ENCODE measurements around the gene KAZN.

Gene KAZN

DNA sequence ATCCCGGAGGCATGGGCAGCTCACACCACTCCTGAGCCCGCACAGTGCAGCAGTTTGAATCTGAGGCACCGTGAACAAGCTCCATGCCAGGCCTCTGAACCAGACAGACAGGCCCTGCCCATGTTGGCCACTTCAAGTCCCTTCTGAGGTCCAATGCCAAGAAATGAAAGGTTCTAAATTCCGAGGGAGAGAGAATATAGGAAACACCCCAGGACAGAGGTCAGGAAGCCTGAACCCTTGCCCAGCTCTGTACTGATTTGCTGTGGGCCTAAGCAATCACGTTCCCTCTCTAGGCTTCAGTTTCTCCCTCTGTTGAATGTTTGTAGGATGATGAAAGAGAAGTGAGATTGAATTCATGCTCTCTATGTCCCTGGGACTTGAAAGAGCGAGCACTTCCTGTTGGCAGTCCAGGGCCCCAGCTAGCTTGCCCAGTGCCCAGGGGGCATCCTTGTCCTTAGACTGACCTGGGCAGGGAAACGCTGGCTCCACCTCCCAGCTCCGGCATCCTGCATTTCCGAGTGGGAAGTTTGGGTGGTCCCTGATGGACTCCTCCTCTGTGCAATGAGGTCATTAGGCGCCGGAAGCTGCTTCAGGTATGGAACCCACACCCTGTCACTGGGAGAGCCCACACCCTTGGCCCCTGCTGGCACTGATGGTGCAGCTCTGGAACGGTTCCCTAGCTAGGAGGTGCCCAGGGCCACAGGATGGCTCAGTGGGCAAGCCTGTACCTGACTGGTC, 312.7 kb downstream of the KAZN start:
- no peak overlapping the region for H2BK120ac ChIP-seq (ENCODE audit: low read depth, low read length)
- no peak overlapping the region for H3K23ac ChIP-seq (ENCODE audit: low read length in 2 of 2)
- H3K4ac ChIP-seq (ENCODE audit: low read depth in 1 of 2, low read length in 2 of 2) = no peak overlapping the region
- no peak overlapping the region for H2AFZ ChIP-seq (ENCODE audit: low read depth, low read length)
- H3K14ac ChIP-seq (ENCODE audit: low read length in 2 of 2) = no peak overlapping the region
- peaks cover 6% of the 10 kb centered on the region for H3K4me1 ChIP-seq (ENCODE audit: control insufficient read depth, insufficient read depth, low read depth, low read length)
- no peak overlapping the region for H3K18ac ChIP-seq (ENCODE audit: low read depth in 1 of 2, low read length in 2 of 2)
- H2AK5ac ChIP-seq (ENCODE audit: low read length, severe bottlenecking) = no peak overlapping the region
- H3K27ac ChIP-seq (ENCODE audit: low read length, poor library complexity, severe bottlenecking) = no peak overlapping the region
- H4K8ac ChIP-seq (ENCODE audit: low read length) = no peak overlapping the region
- H3K79me1 ChIP-seq (replicated peaks; ENCODE audit: low read length, poor library complexity, severe bottlenecking) = no peaks in the 10 kb centered on the region
- no peaks in the 10 kb centered on the region for H3K9me3 ChIP-seq (ENCODE audit: control insufficient read depth, low read length)
- no peaks in the 10 kb centered on the region for H3K36me3 ChIP-seq (ENCODE audit: control insufficient read depth in 1 of 2, insufficient read depth in 2 of 2, low read depth in 1 of 2, low read length in 2 of 2)
- no peak for DNase-seq
- H2BK5ac ChIP-seq (ENCODE audit: low read depth, low read length, poor library complexity, severe bottlenecking) = no peak overlapping the region
- no peaks in the 10 kb centered on the region for H3K27me3 ChIP-seq (ENCODE audit: control insufficient read depth in 1 of 2, insufficient read depth in 1 of 2, low read length in 2 of 2)
- H2BK15ac ChIP-seq (ENCODE audit: low read depth, poor library complexity, severe bottlenecking) = no peak overlapping the region
- no peak overlapping the region for H3K4me3 ChIP-seq (ENCODE audit: insufficient read depth in 1 of 2, low read depth in 1 of 2, low read length in 2 of 2)
- peak overlapping the region in 1 of 2 experiments; percentile 38 for H2BK12ac ChIP-seq (ENCODE audit: low read length in 2 of 2)
- peak overlapping the region; percentile 2 for H4K91ac ChIP-seq (ENCODE audit: low read length)
- H3K9ac ChIP-seq (ENCODE audit: low read length) = no peak overlapping the region
- no peak overlapping the region for H3K4me2 ChIP-seq (ENCODE audit: low read length, poor library complexity, severe bottlenecking)
- 82% methylated on average over 12 of the region's 12 CpGs for WGBS

DNA sequence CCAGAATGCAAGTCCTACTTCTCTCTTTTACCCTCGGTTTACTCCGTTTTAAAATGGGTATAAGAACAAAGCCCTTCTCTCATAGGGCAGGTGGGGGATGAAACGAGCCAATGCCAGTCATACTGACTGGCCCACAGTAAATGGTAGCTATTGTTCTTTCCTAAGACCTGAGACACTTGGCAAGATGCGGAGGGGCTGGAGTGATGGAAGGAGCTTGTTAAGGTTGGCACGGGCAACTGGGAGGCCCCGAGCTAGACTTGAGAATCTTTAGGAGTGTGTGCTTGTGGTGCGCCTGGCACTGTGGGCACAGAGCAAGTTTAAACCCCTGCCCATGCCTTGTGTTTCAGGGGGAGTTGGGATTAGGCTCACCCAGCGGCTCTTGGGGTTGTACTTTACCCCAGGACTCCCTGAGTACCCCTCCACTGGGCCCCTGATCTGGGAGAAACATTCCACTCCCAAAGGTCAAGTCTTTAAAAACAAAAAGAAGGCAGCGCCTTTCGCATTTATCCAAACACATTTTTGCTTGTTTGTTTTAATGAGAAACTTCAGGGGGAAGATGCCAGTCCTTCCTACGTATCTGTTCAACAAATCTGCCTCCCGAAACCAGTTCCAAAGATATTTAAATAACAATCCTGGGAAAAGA, 314.5 kb downstream of the KAZN start:
- Histone ChIP-seq H3K27me3 (ENCODE audit: control insufficient read depth in 1 of 2, insufficient read depth in 1 of 2, low read length in 2 of 2) (no peaks in the 10 kb centered on the region), H3K4me3 (ENCODE audit: insufficient read depth in 1 of 2, low read depth in 1 of 2, low read length in 2 of 2) (no peak overlapping the region)

DNA sequence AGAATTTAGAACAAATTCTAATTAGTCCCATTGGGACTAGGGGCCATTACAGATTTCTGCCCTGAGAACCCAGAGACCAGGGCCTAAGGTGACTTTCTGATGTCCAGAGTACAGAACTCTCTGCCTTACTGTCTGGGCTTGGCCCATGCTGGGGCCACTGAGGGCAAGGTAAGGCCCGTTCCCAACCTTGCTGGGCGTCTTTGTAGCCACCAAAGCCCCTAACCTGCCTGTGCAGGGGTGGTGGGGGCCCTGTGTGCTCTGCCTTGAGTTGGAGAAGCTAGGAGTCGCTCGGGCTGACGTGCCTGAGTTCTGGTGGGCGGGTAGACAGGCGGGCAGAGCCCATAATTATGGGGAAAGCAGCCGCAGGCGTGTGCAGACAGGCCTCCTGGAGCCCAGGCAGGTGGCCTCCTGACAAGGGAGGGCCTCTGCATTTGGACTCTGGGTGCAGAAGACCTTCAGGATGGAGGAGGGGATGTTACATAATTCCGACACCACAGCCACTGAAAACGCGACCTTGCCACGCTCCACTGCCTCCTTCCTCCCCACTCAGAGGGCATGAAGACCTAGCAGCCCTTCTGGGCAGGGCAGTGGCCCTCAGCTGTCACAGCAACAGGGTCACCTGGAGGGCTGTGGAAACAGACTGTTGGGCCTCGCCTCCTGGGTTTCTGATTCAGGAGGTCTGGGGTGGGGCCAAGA, 315.1 kb downstream of the KAZN start:
- Histone ChIP-seq H3K4me3 (ENCODE audit: insufficient read depth in 1 of 2, low read depth in 1 of 2, low read length in 2 of 2) (no peak overlapping the region), H2BK15ac (ENCODE audit: low read depth, poor library complexity, severe bottlenecking) (peak overlapping the region; percentile 60), H2AFZ (ENCODE audit: low read depth, low read length) (no peak overlapping the region), H4K91ac (ENCODE audit: low read length) (peak overlapping the region; percentile 3), H3K27ac (ENCODE audit: low read length, poor library complexity, severe bottlenecking) (no peak overlapping the region), H2BK5ac (ENCODE audit: low read depth, low read length, poor library complexity, severe bottlenecking) (no peak overlapping the region), H3K4me2 (ENCODE audit: low read length, poor library complexity, severe bottlenecking) (no peak overlapping the region), H4K8ac (ENCODE audit: low read length) (peak overlapping the region; percentile 35), H3K9me3 (ENCODE audit: control insufficient read depth, low read length) (no peaks in the 10 kb centered on the region), H3K27me3 (ENCODE audit: control insufficient read depth in 1 of 2, insufficient read depth in 1 of 2, low read length in 2 of 2) (no peaks in the 10 kb centered on the region), H3K18ac (ENCODE audit: low read depth in 1 of 2, low read length in 2 of 2) (peak overlapping the region in 1 of 2 experiments; percentile 31), H3K36me3 (ENCODE audit: control insufficient read depth in 1 of 2, insufficient read depth in 2 of 2, low read depth in 1 of 2, low read length in 2 of 2) (no peaks in the 10 kb centered on the region), H2BK12ac (ENCODE audit: low read length in 2 of 2) (peak overlapping the region in 1 of 2 experiments; percentile 40), H3K79me1 (replicated peaks; ENCODE audit: low read length, poor library complexity, severe bottlenecking) (no peaks in the 10 kb centered on the region), H3K9ac (ENCODE audit: low read length) (no peak overlapping the region), H2AK5ac (ENCODE audit: low read length, severe bottlenecking) (no peak overlapping the region), H3K14ac (ENCODE audit: low read length in 2 of 2) (peak overlapping the region in 1 of 2 experiments; percentile 0), H3K4me1 (ENCODE audit: control insufficient read depth, insufficient read depth, low read depth, low read length) (peaks cover 6% of the 10 kb centered on the region), H2BK120ac (ENCODE audit: low read depth, low read length) (no peak overlapping the region), H3K4ac (ENCODE audit: low read depth in 1 of 2, low read length in 2 of 2) (peak overlapping the region in 1 of 2 experiments; percentile 9), H3K23ac (ENCODE audit: low read length in 2 of 2) (no peak overlapping the region)
- WGBS = 89% methylated on average over 12 of the region's 14 CpGs
- DNase-seq = no peak

More for the DNA sequence above, 314.5 kb downstream of the KAZN start:
- Histone ChIP-seq H3K14ac (ENCODE audit: low read length in 2 of 2) (no peak overlapping the region), H4K91ac (ENCODE audit: low read length) (no peak overlapping the region), H2AK5ac (ENCODE audit: low read length, severe bottlenecking) (no peak overlapping the region), H3K18ac (ENCODE audit: low read depth in 1 of 2, low read length in 2 of 2) (no peak overlapping the region), H4K8ac (ENCODE audit: low read length) (no peak overlapping the region), H3K27ac (ENCODE audit: low read length, poor library complexity, severe bottlenecking) (no peak overlapping the region), H3K9me3 (ENCODE audit: control insufficient read depth, low read length) (no peaks in the 10 kb centered on the region), H2AFZ (ENCODE audit: low read depth, low read length) (no peak overlapping the region), H3K4me1 (ENCODE audit: control insufficient read depth, insufficient read depth, low read depth, low read length) (peaks cover 6% of the 10 kb centered on the region), H3K79me1 (replicated peaks; ENCODE audit: low read length, poor library complexity, severe bottlenecking) (no peaks in the 10 kb centered on the region), H2BK12ac (ENCODE audit: low read length in 2 of 2) (no peak overlapping the region), H3K9ac (ENCODE audit: low read length) (no peak overlapping the region), H3K23ac (ENCODE audit: low read length in 2 of 2) (no peak overlapping the region), H2BK120ac (ENCODE audit: low read depth, low read length) (no peak overlapping the region), H2BK5ac (ENCODE audit: low read depth, low read length, poor library complexity, severe bottlenecking) (no peak overlapping the region), H3K36me3 (ENCODE audit: control insufficient read depth in 1 of 2, insufficient read depth in 2 of 2, low read depth in 1 of 2, low read length in 2 of 2) (no peaks in the 10 kb centered on the region), H2BK15ac (ENCODE audit: low read depth, poor library complexity, severe bottlenecking) (no peak overlapping the region), H3K4me2 (ENCODE audit: low read length, poor library complexity, severe bottlenecking) (no peak overlapping the region), H3K4ac (ENCODE audit: low read depth in 1 of 2, low read length in 2 of 2) (no peak overlapping the region)
- WGBS = 81% methylated on average over 11 of the region's 12 CpGs
- no peak for DNase-seq

DNA sequence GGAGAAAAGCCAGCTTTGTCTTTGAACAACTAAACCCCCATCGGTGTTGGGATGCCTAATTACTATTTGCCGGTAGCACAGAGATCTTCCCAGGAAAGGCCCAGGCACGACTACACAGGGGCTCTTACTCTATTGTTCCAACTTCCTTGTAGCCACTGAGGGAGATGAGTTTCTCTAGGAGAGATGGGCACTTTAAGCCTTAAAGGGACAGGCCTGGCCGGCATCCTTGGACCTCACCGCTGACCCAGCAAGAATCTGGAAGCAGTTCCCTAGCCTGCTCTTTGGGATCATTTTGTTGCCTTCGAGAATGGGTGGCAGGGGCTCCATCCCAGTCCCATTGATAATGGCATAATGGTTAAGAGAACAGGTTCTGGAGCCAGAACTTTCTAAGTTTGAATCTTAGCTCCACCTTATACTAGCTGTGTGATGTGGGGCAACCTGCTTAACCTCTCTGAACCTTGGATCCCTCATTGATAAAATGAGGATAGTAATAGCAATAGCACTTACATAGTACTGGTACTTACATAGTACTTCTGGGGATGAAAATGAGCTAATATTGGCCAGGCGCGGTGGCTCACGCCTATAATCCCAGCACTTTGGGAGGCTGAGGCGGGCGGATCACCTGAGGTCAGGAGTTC, 316.0 kb downstream of the KAZN start:
- H3K14ac ChIP-seq (ENCODE audit: low read length in 2 of 2) = no peak overlapping the region
- WGBS = 96% methylated on average over 5 of the region's 11 CpGs
- DNase-seq = no peak
- H4K91ac ChIP-seq (ENCODE audit: low read length) = no peak overlapping the region
- H3K4me1 ChIP-seq (ENCODE audit: control insufficient read depth, insufficient read depth, low read depth, low read length) = peaks cover 6% of the 10 kb centered on the region
- no peak overlapping the region for H3K9ac ChIP-seq (ENCODE audit: low read length)
- no peak overlapping the region for H2BK5ac ChIP-seq (ENCODE audit: low read depth, low read length, poor library complexity, severe bottlenecking)
- no peaks in the 10 kb centered on the region for H3K36me3 ChIP-seq (ENCODE audit: control insufficient read depth in 1 of 2, insufficient read depth in 2 of 2, low read depth in 1 of 2, low read length in 2 of 2)
- no peak overlapping the region for H3K4ac ChIP-seq (ENCODE audit: low read depth in 1 of 2, low read length in 2 of 2)
- H3K4me2 ChIP-seq (ENCODE audit: low read length, poor library complexity, severe bottlenecking) = no peak overlapping the region
- H2AFZ ChIP-seq (ENCODE audit: low read depth, low read length) = no peak overlapping the region
- H2BK15ac ChIP-seq (ENCODE audit: low read depth, poor library complexity, severe bottlenecking) = no peak overlapping the region
- no peak overlapping the region for H2BK12ac ChIP-seq (ENCODE audit: low read length in 2 of 2)
- no peak overlapping the region for H3K4me3 ChIP-seq (ENCODE audit: insufficient read depth in 1 of 2, low read depth in 1 of 2, low read length in 2 of 2)
- no peak overlapping the region for H3K27ac ChIP-seq (ENCODE audit: low read length, poor library complexity, severe bottlenecking)
- H3K27me3 ChIP-seq (ENCODE audit: control insufficient read depth in 1 of 2, insufficient read depth in 1 of 2, low read length in 2 of 2) = no peaks in the 10 kb centered on the region
- H2AK5ac ChIP-seq (ENCODE audit: low read length, severe bottlenecking) = no peak overlapping the region
- H3K9me3 ChIP-seq (ENCODE audit: control insufficient read depth, low read length) = no peaks in the 10 kb centered on the region
- no peak overlapping the region for H3K18ac ChIP-seq (ENCODE audit: low read depth in 1 of 2, low read length in 2 of 2)
- no peak overlapping the region for H3K23ac ChIP-seq (ENCODE audit: low read length in 2 of 2)
- H3K79me1 ChIP-seq (replicated peaks; ENCODE audit: low read length, poor library complexity, severe bottlenecking) = no peaks in the 10 kb centered on the region
- no peak overlapping the region for H4K8ac ChIP-seq (ENCODE audit: low read length)
- no peak overlapping the region for H2BK120ac ChIP-seq (ENCODE audit: low read depth, low read length)
